ENCODE results near the gene VIM. TPM values are rescaled to one million over a fixed set of nuclear protein-coding genes. Genes with fewer than 3 reads are reported as not detected.

Gene VIM
- polyA plus RNA-seq, 1 donor (not counting 4 experiments of a cell fraction or from before 2014, with no cell fraction given), result 495 TPM

- no peak overlapping the region for H3K4me2 ChIP-seq (ENCODE audit: control insufficient read depth, extremely low read depth, insufficient read depth, low read depth, low read length)
- TF ChIP-seq, protein P1, sequence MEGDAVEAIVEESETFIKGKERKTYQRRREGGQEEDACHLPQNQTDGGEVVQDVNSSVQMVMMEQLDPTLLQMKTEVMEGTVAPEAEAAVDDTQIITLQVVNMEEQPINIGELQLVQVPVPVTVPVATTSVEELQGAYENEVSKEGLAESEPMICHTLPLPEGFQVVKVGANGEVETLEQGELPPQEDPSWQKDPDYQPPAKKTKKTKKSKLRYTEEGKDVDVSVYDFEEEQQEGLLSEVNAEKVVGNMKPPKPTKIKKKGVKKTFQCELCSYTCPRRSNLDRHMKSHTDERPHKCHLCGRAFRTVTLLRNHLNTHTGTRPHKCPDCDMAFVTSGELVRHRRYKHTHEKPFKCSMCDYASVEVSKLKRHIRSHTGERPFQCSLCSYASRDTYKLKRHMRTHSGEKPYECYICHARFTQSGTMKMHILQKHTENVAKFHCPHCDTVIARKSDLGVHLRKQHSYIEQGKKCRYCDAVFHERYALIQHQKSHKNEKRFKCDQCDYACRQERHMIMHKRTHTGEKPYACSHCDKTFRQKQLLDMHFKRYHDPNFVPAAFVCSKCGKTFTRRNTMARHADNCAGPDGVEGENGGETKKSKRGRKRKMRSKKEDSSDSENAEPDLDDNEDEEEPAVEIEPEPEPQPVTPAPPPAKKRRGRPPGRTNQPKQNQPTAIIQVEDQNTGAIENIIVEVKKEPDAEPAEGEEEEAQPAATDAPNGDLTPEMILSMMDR (optimal IDR thresholded peaks at IDR 0.05 in 1 of 3, IDR thresholded peaks at IDR 0.05 in 1 of 3, conservative IDR thresholded peaks at IDR 0.05 in 1 of 3; ENCODE audit: extremely low read depth in 1 of 3, insufficient read depth in 2 of 3, low read length in 3 of 3), result no peak
- H3K36me3 ChIP-seq (ENCODE audit: control insufficient read depth in 2 of 2, extremely low read depth in 1 of 2, insufficient read depth in 2 of 2, low read length in 2 of 2), result peaks cover 14% of the 10 kb centered on the region in 2 experiments
- no peaks in the 10 kb centered on the region for H3K27me3 ChIP-seq (ENCODE audit: control insufficient read depth, extremely low read depth, insufficient read depth, low read length)
- no peak overlapping the region for H3K9ac ChIP-seq (ENCODE audit: control insufficient read depth, extremely low read depth, insufficient read depth, low read length)
- H3K9me1 ChIP-seq (ENCODE audit: control insufficient read depth, extremely low read depth, insufficient read depth, low read length), result no peaks in the 10 kb centered on the region
- dilution Hi-C loops (cut with MboI; ENCODE audit: extremely low pct_ligation_motif_present, low sequenced_read_pairs), result no loop called here
- H4K20me1 ChIP-seq (ENCODE audit: control insufficient read depth, extremely low read depth, insufficient read depth, low read length), result peaks cover 10% of the 10 kb centered on the region
- H3K4me3 ChIP-seq (ENCODE audit: control insufficient read depth in 2 of 3, extremely low read depth in 1 of 3, insufficient read depth in 2 of 3, low read depth in 1 of 3, low read length in 3 of 3), result peak overlapping the region in 1 of 3 experiments; percentile 25
- peaks cover 25% of the 10 kb centered on the region for H3K79me2 ChIP-seq (ENCODE audit: control insufficient read depth, insufficient read depth, low read length)
- H3K4me1 ChIP-seq (ENCODE audit: control insufficient read depth, extremely low read depth, insufficient read depth, low read length), result peaks cover 14% of the 10 kb centered on the region
- DNase-seq (ENCODE audit: low read depth, low spot score) (no peak), FAIRE-seq (no peak)
- no peaks in the 10 kb centered on the region for H3K9me3 ChIP-seq (ENCODE audit: control insufficient read depth, low read depth, low read length)
- no peak overlapping the region for H3K27ac ChIP-seq (ENCODE audit: control insufficient read depth, insufficient read depth, low read length)
- H2AFZ ChIP-seq (ENCODE audit: control insufficient read depth, low read length), result no peak overlapping the region
Observed at GRCh38 chr10:17232276-17232960, 4.4 kb downstream of the VIM start.

GRCh38 chr10:17233286-17233991 lies 5.4 kb downstream of the VIM start:
- DNase-seq (ENCODE audit: low read depth, low spot score) (no peak), FAIRE-seq (no peak)
- H3K9me1 ChIP-seq (ENCODE audit: control insufficient read depth, extremely low read depth, insufficient read depth, low read length), result no peaks in the 10 kb centered on the region
- H4K20me1 ChIP-seq (ENCODE audit: control insufficient read depth, extremely low read depth, insufficient read depth, low read length), result peaks cover 10% of the 10 kb centered on the region
- dilution Hi-C loops (cut with MboI; ENCODE audit: extremely low pct_ligation_motif_present, low sequenced_read_pairs), result no loop called here
- peaks cover 25% of the 10 kb centered on the region for H3K79me2 ChIP-seq (ENCODE audit: control insufficient read depth, insufficient read depth, low read length)
- no peak overlapping the region for H3K4me2 ChIP-seq (ENCODE audit: control insufficient read depth, extremely low read depth, insufficient read depth, low read depth, low read length)
- H3K27me3 ChIP-seq (ENCODE audit: control insufficient read depth, extremely low read depth, insufficient read depth, low read length), result no peaks in the 10 kb centered on the region
- TF ChIP-seq, protein P1 (optimal IDR thresholded peaks at IDR 0.05 in 1 of 3, IDR thresholded peaks at IDR 0.05 in 1 of 3, conservative IDR thresholded peaks at IDR 0.05 in 1 of 3; ENCODE audit: extremely low read depth in 1 of 3, insufficient read depth in 2 of 3, low read length in 3 of 3), result no peak
- no peak for TF ChIP-seq EZH2 (IDR thresholded peaks at IDR 0.05; ENCODE audit: low read length)
- H2AFZ ChIP-seq (ENCODE audit: control insufficient read depth, low read length), result no peak overlapping the region
- H3K4me3 ChIP-seq (ENCODE audit: control insufficient read depth in 2 of 3, extremely low read depth in 1 of 3, insufficient read depth in 2 of 3, low read depth in 1 of 3, low read length in 3 of 3), result no peak overlapping the region
- H3K4me1 ChIP-seq (ENCODE audit: control insufficient read depth, extremely low read depth, insufficient read depth, low read length), result peaks cover 5% of the 10 kb centered on the region
- H3K36me3 ChIP-seq (ENCODE audit: control insufficient read depth in 2 of 2, extremely low read depth in 1 of 2, insufficient read depth in 2 of 2, low read length in 2 of 2), result peaks cover 14% of the 10 kb centered on the region in 2 experiments
- no peaks in the 10 kb centered on the region for H3K9me3 ChIP-seq (ENCODE audit: control insufficient read depth, low read depth, low read length)
- no peak overlapping the region for H3K27ac ChIP-seq (ENCODE audit: control insufficient read depth, insufficient read depth, low read length)
- H3K9ac ChIP-seq (ENCODE audit: control insufficient read depth, extremely low read depth, insufficient read depth, low read length), result no peak overlapping the region

Data from keratinocyte (primary cell).